NCI-H1694 treated with DMSO at 0.1 percent for 48 hours (cell line): Measurements from ENCODE around the gene IMMT.

Source experiments
- DNase-seq: peaks from one replicate; lab custom pipeline; 2025; lab: John Stamatoyannopoulos, UW

The IMMT gene

GRCh38 chr2:86199834-86200177, 4.5 kb upstream of the IMMT start:
- no peak for DNase-seq

- DNase-seq: no peak
These were observed 636 bp upstream of the IMMT start for GRCh38 chr2:86195808-86196387.

- no peak for DNase-seq
These were observed 559 bp downstream of the IMMT start for GRCh38 chr2:86194751-86195054.

GRCh38 chr2:86193901-86194567, 1.2 kb downstream of the IMMT start:
- DNase-seq: no peak

- DNase-seq: no peak
These were observed 5.4 kb downstream of the IMMT start for GRCh38 chr2:86189782-86190416.

- no peak for DNase-seq
These were observed 8.8 kb downstream of the IMMT start for GRCh38 chr2:86186431-86186830.

GRCh38 chr2:86185517-86186212, 9.6 kb downstream of the IMMT start:
- no peak for DNase-seq

GRCh38 chr2:86176597-86176996, 18.7 kb downstream of the IMMT start:
- no peak for DNase-seq

- DNase-seq: no peak
These were observed 19.4 kb downstream of the IMMT start for GRCh38 chr2:86175828-86176227.

GRCh38 chr2:86174445-86174844, 20.8 kb downstream of the IMMT start:
- no peak for DNase-seq

- DNase-seq: no peak
These were observed 22.7 kb downstream of the IMMT start for GRCh38 chr2:86172610-86173009.

GRCh38 chr2:86171295-86171694, 24.0 kb downstream of the IMMT start:
- DNase-seq: no peak

- no peak for DNase-seq
These were observed 24.8 kb downstream of the IMMT start for GRCh38 chr2:86170449-86170848.

- DNase-seq: no peak
These were observed 34.9 kb downstream of the IMMT start for GRCh38 chr2:86160156-86160952.

- DNase-seq: no peak
These were observed 37.0 kb downstream of the IMMT start for GRCh38 chr2:86158286-86158685.

GRCh38 chr2:86157009-86157556, 38.2 kb downstream of the IMMT start:
- no peak for DNase-seq

- DNase-seq: no peak
These were observed 44.8 kb downstream of the IMMT start for GRCh38 chr2:86150502-86150901.

- DNase-seq: no peak
These were observed 47.5 kb downstream of the IMMT start for GRCh38 chr2:86147793-86148192.

GRCh38 chr2:86143926-86144685, 51.2 kb downstream of the IMMT start:
- no peak for DNase-seq

GRCh38 chr2:86143307-86143706, 52.0 kb downstream of the IMMT start:
- DNase-seq: no peak
